ENCODE measurements around the gene TMSB4X. TPM values are rescaled to one million over a fixed set of nuclear protein-coding genes. Genes with fewer than 3 reads are reported as not detected.
"Not testable (repeated sequence)": the region's sequence is repeated elsewhere in the genome, so short reads cannot be mapped to it uniquely, and the experiment has no call there.

TMSB4X gene
- polyA plus RNA-seq, 3 donors from 2014 or later, result 26,219 to 39,735 (median 28,691) TPM

DNA sequence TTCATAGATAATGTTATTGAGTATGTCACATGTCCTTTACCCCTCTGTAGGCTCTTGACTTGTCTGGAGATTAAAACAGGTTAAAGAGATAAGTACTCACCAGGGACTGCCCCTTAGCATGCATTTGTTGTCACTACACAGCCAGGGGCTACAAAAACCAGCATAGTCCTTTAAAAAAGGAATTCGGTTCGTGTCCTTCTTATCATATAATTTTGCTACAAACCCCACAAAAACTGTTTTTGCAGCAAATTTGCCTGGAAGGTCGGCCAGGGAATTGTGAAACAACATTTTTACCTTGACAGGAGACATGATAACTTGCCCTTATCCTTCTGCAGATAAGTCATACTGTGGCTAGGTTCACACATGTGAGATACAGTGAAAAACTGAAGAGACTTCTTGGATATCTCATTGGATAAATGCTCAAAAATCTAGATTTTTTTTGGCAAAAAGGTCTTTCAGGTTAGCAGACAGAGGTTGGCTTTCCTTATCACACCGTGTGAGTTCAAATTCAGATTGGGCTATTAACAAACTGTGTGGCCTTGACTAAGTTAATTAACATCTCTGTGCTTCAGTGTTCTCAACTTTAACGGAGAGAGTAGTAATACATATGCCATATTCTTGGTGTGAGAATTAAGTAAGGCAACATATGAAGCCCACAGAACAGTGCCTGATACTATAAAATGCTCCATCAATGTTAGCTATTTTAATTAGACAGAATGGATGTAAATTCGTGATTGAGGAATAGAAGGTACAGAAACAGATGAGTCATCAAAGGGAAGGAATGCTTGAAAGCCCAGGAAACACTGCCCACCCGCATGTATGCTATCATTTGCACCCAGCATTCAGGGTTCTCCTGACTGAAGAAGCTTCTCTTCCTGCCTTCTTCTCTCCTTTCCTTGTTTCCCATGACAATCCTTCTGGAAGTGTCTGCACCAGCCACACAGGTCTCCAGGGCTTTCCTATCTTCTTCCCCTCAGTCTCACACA, 39.5 kb downstream of the TMSB4X start:
- Mint-ChIP-seq H3K9me3 (no peaks in the 10 kb centered on the region), H3K4me3 (peak overlapping the region in 1 of 5 donors; percentile 33), H3K36me3 (peaks cover 0 to 3% (median 0%) of the 10 kb centered on the region in 3 donors), H3K27ac (peak overlapping the region in 1 of 6 donors; percentile 61), H3K4me1 (peaks cover 16 to 17% of the 10 kb centered on the region in 2 donors), H3K27me3 (ENCODE audit: low read depth in 3 of 3) (peaks cover 0 to 17% (median 0%) of the 10 kb centered on the region in 3 donors)
- no peak for DNase-seq

DNA sequence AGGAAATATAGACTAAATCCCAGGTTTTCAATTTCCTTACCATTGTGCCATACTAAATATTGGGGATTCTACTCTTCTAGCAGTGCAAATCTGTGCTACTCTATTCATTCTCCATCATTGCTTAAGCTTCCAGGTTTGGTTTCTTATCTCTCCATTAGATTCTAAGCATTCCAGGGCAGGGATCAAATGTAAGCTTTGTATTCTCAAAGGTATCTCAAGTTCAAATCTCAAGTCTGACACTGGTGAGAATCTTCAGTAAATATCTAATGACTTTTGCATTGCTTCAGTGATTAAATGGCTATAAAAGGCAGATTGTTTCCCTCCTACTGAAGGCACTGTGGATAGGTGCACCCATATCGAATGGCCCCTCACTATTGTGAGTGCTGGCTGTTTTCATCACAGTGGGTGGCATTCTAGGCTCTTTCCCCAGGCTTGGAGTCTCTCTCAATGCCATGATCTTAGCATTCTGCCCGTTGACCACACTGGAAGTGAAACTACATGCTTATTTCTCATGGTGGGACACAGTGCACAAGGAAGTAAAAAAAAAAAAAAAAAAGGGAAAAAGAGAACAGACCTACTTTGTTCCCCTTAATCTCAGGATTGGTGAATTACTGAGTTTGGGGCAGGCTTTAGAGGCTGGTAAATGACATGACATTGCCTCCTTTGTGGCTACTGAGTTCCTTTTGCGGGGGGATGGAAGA, 40.8 kb downstream of the TMSB4X start:
- Mint-ChIP-seq H3K4me3 (no peak overlapping the region), H3K36me3 (peaks cover 0 to 3% (median 0%) of the 10 kb centered on the region in 3 donors), H3K9me3 (no peaks in the 10 kb centered on the region), H3K27ac (peak overlapping the region in 1 of 6 donors; percentile 28), H3K27me3 (ENCODE audit: low read depth in 3 of 3) (peaks cover 0 to 13% (median 6%) of the 10 kb centered on the region in 3 donors), H3K4me1 (peaks cover 16 to 17% of the 10 kb centered on the region in 2 donors)
- no peak for DNase-seq

DNA sequence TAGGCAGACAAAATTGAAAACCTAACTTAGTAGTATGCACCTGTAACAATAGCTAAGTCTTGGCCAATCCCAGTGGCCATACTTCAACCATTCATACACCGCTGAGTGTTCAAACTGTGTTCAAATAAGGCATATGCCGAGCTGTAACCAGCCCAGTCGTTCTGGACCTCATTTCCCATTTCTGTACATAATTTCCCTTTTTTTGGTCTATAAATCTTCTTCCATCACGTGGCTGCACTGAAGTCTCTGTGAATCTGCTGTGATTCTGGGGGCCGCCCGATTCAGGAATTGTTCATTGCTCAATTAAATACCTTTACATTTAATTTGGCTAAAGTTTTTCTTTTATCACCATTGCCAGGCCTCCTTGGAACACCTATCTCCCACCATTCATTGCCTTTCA, 41.8 kb downstream of the TMSB4X start:
- DNase-seq, H3K27ac Mint-ChIP-seq, H3K36me3 Mint-ChIP-seq, H3K9me3 Mint-ChIP-seq, H3K4me3 Mint-ChIP-seq: not testable (repeated sequence)
- Mint-ChIP-seq H3K27me3 (ENCODE audit: low read depth in 3 of 3) (peaks cover 0 to 13% (median 6%) of the 10 kb centered on the region in 3 donors), H3K4me1 (peaks cover 16 to 17% of the 10 kb centered on the region in 2 donors)

DNA sequence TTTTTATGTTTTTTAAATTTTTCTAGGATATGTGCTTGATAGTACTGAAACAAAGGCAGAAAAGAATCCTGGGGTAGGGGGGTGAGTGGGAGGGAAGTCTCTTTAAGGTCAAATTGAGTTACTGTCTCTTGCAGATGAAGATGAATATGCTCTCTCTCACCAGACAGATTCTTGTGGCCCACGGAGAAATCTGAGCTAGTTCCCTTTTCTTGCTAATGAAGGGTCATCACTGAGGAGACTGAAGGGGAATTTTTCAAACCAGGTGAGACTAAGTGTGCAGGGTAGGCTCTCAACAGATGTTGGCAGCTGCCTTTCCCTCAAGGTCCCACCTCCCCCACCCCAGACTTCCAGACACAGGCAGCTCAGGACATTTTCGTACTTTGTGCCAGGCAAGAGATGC, 48.0 kb downstream of the TMSB4X start:
- peak overlapping the region in 1 of 6 donors; percentile 28 for H3K27ac Mint-ChIP-seq
- peaks cover 37 to 39% of the 10 kb centered on the region in 2 donors for H3K4me1 Mint-ChIP-seq
- H3K4me3 Mint-ChIP-seq, result no peak overlapping the region

DNA sequence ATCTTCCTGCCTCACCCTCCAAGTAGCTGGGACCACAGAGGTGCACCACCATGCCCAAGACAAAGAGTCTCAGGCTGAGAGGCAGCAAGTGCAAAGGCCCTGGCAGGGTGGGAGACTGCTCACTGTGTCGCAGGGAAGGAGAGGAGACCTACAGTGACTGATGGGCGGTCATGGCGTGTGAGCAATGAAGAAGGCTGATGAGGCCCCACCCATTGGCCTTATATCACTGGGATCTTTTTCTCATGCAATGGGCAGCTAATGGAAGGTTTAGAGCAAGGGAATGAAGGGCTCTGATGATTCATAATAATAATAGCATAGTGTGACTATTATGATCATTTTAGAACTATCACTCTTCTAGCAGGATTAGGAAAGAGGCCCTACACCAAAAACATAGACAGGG, 48.7 kb downstream of the TMSB4X start:
- Mint-ChIP-seq H3K4me3 (no peak overlapping the region), H3K9me3 (peaks cover 0 to 2% (median 0%) of the 10 kb centered on the region in 6 donors), H3K4me1 (peaks cover 41 to 45% of the 10 kb centered on the region in 2 donors), H3K27me3 (ENCODE audit: low read depth in 3 of 3) (peaks cover 2 to 14% (median 13%) of the 10 kb centered on the region in 3 donors), H3K36me3 (no peaks in the 10 kb centered on the region), H3K27ac (no peak overlapping the region)
- DNase-seq, result no peak

More for the DNA sequence above, 48.0 kb downstream of the TMSB4X start:
- DNase-seq, result no peak
- Mint-ChIP-seq H3K9me3 (peaks cover 0 to 2% (median 0%) of the 10 kb centered on the region in 6 donors), H3K36me3 (no peaks in the 10 kb centered on the region), H3K27me3 (ENCODE audit: low read depth in 3 of 3) (peaks cover 2 to 13% (median 9%) of the 10 kb centered on the region in 3 donors)

DNA sequence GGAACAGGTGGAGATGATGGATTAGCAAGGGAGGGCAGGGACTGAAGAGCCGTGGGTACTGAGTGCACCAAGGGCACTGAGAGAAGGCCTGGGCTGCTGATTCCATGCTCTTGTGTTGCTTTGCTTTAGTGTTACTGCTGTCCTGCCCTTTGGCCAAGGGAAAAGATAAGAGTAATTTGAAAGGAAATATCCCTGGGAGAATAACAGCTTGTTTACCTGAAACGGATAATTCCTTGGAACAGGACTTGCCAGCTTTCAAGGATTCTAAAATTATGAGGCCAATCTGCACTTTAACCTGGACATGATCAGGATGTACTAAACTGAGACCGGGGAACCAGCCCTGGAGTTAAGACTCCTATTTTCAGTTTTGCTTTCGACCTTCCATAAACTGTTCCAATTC, 49.1 kb downstream of the TMSB4X start:
- Mint-ChIP-seq H3K27me3 (ENCODE audit: low read depth in 3 of 3) (peaks cover 2 to 15% (median 13%) of the 10 kb centered on the region in 3 donors), H3K27ac (no peak overlapping the region), H3K36me3 (no peaks in the 10 kb centered on the region), H3K9me3 (peaks cover 0 to 2% (median 0%) of the 10 kb centered on the region in 6 donors), H3K4me3 (no peak overlapping the region), H3K4me1 (peaks cover 41 to 48% of the 10 kb centered on the region in 2 donors)
- DNase-seq, result no peak

DNA sequence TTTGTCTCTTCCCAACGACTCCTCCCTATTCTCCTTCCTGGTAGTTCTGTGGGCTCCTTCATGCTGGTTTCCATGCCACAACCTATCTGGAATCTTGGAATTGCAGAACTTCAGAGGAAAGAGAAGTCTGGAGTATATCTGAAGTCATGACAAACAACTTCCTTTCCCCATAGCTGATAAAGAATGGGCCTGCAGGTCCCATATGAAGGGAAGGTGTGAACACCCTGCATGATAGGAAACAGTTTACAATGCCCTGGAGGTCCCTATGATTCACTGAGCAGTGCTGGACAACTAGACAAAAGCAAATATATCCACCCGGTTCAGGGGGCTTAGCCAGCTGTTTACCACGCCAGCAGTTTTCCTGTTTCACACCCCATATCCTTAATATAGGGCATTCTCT, 50.1 kb downstream of the TMSB4X start:
- Mint-ChIP-seq H3K4me3 (no peak overlapping the region), H3K27ac (peak overlapping the region in 2 of 6 donors; percentile 40 to 80), H3K4me1 (peaks cover 50 to 57% of the 10 kb centered on the region in 2 donors), H3K36me3 (no peaks in the 10 kb centered on the region), H3K27me3 (ENCODE audit: low read depth in 3 of 3) (peaks cover 2 to 13% (median 12%) of the 10 kb centered on the region in 3 donors), H3K9me3 (peaks cover 0 to 2% (median 0%) of the 10 kb centered on the region in 6 donors)
- no peak for DNase-seq

Other genes starting within 250 kb of the TMSB4X start
- 10 to 100 TPM; 22.3 to 36.9 (median 26.9) TPM for gene PRPS2, start 183.7 kb upstream of the TMSB4X start, polyA plus RNA-seq
- gene TLR7, start 108.0 kb upstream of the TMSB4X start, polyA plus RNA-seq, result under 1 TPM in 1 of 3 donors, not detected in 2; 0.66 TPM
- gene TLR8, start 68.5 kb upstream of the TMSB4X start, polyA plus RNA-seq, result 1 to 10 TPM in 1 of 3 donors, under 1 TPM in 2; 0.04 to 3.6 (median 0.68) TPM
- not detected for gene FAM9C, start 69.5 kb downstream of the TMSB4X start, polyA plus RNA-seq

All from immature natural killer cell (primary cell).